ENCODE measurements around the gene PDE2A. TPM values are rescaled to one million over a fixed set of nuclear protein-coding genes. Genes with fewer than 3 reads are reported as not detected.

PDE2A gene
- total RNA-seq, 1 experiment from 2014 or later, result 0.24 TPM

DNA sequence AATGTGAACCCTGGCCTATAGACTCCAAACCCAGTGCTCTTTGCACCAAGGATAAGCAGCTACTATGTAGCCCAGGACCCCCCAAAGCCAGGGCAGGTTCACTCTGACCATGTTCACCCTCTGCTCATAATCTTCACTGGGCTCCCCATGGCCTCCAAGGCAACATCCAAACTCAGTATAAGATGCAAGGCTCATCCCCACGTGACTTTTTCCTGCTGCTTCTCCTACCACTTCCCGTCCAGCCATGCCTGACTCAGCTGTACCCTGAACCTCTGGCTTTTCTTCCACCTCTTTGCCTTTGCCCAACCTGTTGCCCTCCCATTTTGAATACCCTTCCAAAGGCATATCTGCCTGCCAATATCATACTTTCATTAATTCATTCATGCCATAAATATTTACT lies 27.8 kb downstream of the PDE2A start:
- H3K4me3 ChIP-seq, result no peak overlapping the region
- peaks cover 10% of the 10 kb centered on the region for H3K4me1 ChIP-seq
- H3K9me3 ChIP-seq (replicated peaks), result no peaks in the 10 kb centered on the region
- H3K27me3 ChIP-seq, result peaks cover 4% of the 10 kb centered on the region; the same call in 1 of the 2 replicates
- DNase-seq, result no peak
- H3K36me3 ChIP-seq, result no peaks in the 10 kb centered on the region
- H3K27ac ChIP-seq, result no peak overlapping the region

- Histone ChIP-seq H3K4me1 (peaks cover 10% of the 10 kb centered on the region), H3K9me3 (replicated peaks) (no peaks in the 10 kb centered on the region), H3K27ac (no peak overlapping the region), H3K36me3 (no peaks in the 10 kb centered on the region), H3K27me3 (peaks cover 8% of the 10 kb centered on the region; the same call in 1 of the 2 replicates), H3K4me3 (no peak overlapping the region)
- DNase-seq, result no peak
These were observed 28.2 kb downstream of the PDE2A start for GRCh38 chr11:72646024-72646423.

GRCh38 chr11:72643547-72643946 lies 30.7 kb downstream of the PDE2A start:
- peaks cover 11% of the 10 kb centered on the region; the same call in 1 of the 2 replicates for H3K27me3 ChIP-seq

DNA sequence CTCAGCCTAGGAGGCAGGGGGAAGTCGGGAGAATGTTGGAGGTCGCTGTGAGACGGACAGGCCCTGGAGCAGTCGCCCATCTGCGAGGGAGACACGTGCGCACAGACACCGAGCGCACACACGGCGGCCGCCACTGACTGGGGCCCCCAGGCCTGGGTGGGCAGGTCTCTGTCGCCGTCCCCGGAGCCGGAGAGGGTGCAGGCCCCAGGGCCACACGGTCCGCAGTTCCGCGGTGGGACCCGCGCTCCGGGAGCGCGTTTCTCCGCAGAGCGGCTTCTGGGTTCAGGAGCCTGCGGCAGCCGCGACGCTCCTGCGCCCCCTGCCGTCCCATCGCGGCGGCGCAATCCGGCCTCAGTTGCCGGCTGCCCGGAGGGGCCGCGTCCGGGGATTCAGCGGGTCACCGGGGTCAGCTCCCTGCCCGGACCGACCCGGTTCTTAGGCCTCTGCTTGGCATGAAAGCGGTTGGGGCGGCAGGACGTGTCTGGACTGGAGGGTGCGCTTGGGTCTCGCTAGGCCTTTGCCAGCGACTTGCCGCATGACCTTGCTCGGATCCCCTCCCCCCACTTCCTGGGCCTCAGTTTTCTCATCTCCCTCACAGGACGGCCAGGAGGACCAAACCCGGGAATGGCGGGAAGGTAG lies 31.2 kb downstream of the PDE2A start:
- H3K27me3 ChIP-seq, result peaks cover 11% of the 10 kb centered on the region; the same call in 1 of the 2 replicates
- no peaks in the 10 kb centered on the region for H3K36me3 ChIP-seq
- no peaks in the 10 kb centered on the region for H3K4me1 ChIP-seq
- no peak overlapping the region for H3K27ac ChIP-seq
- no peaks in the 10 kb centered on the region for H3K9me3 ChIP-seq (replicated peaks)
- H3K4me3 ChIP-seq, result peak overlapping the region; percentile 62
- DNase-seq, result peak; percentile 49 to 68

More at GRCh38 chr11:72643547-72643946, 30.7 kb downstream of the PDE2A start:
- Histone ChIP-seq H3K9me3 (replicated peaks) (no peaks in the 10 kb centered on the region), H3K4me1 (no peaks in the 10 kb centered on the region), H3K36me3 (no peaks in the 10 kb centered on the region), H3K4me3 (no peak overlapping the region), H3K27ac (no peak overlapping the region)
- DNase-seq, result no peak

- no peak overlapping the region for H3K27ac ChIP-seq
- DNase-seq, result peak in 1 of 2 experiments; percentile 28
- H3K4me3 ChIP-seq, result peak overlapping the region; percentile 62
- H3K27me3 ChIP-seq, result peaks cover 11% of the 10 kb centered on the region; the same call in 1 of the 2 replicates
- H3K36me3 ChIP-seq, result no peaks in the 10 kb centered on the region
- no peaks in the 10 kb centered on the region for H3K4me1 ChIP-seq
- H3K9me3 ChIP-seq (replicated peaks), result no peaks in the 10 kb centered on the region
These were observed 32.0 kb downstream of the PDE2A start for GRCh38 chr11:72642043-72642883.

GRCh38 chr11:72641522-72642042 lies 32.6 kb downstream of the PDE2A start:
- Histone ChIP-seq H3K27me3 (peaks cover 11% of the 10 kb centered on the region; the same call in 1 of the 2 replicates), H3K27ac (no peak overlapping the region), H3K36me3 (no peaks in the 10 kb centered on the region), H3K9me3 (replicated peaks) (no peaks in the 10 kb centered on the region), H3K4me3 (no peak overlapping the region), H3K4me1 (no peaks in the 10 kb centered on the region)
- no peak for DNase-seq

DNA sequence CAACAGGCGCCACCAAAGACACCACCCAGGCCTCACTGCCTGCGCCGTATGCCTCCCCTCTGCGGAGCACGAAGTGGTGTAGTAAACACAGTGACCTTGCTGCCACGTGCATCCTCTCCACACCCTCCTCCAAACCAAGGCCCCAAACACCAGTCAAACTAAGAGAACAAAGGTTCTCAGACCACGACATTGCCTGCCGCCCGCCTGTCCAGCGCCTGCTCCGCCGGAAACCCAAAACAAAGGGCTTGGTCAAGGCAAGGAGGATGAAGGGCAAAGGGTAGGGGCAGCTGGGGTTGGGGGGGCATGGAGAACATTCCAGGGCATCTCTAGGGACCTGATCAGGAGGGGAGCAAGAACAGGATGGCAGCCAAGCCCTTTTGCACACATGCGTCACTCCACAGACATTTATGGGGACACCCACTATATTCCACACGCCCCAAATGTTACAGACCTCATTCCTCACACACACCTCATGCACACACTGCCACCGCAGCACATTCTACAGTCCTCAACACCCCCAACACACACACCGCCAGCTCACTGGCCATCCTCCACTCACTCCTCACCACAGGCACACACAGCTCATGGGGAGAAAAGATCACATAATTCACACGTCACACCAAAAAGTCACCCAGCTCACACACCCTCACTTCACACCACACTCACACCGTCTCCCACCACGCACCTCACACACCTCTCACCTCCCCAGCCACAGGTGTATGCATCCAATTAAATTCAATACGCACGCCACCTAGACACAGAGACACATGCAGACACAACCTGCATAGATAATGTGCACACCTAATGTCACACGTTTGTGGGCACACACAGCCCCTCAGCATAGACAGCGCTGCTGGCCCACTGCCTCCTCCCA lies 34.5 kb downstream of the PDE2A start:
- no peaks in the 10 kb centered on the region for H3K36me3 ChIP-seq
- no peak overlapping the region for H3K27ac ChIP-seq
- peaks cover 11% of the 10 kb centered on the region; the same call in 1 of the 2 replicates for H3K27me3 ChIP-seq
- H3K4me1 ChIP-seq, result no peaks in the 10 kb centered on the region; the same call in 1 of the 2 replicates
- no peak for DNase-seq
- no peaks in the 10 kb centered on the region for H3K9me3 ChIP-seq (replicated peaks)
- no peak overlapping the region for H3K4me3 ChIP-seq

DNA sequence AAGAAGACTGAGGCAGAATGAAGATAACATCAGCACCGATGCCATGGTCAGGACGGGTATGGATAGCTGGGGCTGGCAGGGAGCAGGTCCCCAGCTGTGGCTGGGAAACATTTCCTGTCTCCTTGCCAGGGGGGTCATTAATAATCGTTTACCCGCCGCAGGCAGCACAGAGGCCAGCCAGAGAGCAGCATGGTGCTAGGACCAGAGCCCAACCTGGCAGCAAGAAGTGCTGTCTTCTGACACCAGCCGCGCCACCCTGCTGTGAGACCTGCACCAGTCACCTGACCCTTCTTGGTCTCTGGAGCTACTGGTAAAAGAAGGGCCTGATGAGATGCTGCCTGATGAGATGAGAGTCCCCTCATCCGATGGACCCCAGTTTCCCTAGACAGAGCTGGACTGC lies 36.3 kb downstream of the PDE2A start:
- DNase-seq, result no peak
- Histone ChIP-seq H3K27ac (no peak overlapping the region), H3K36me3 (no peaks in the 10 kb centered on the region), H3K9me3 (replicated peaks) (no peaks in the 10 kb centered on the region), H3K4me3 (no peak overlapping the region), H3K4me1 (peaks cover 15% of the 10 kb centered on the region), H3K27me3 (peaks cover 11% of the 10 kb centered on the region; the same call in 1 of the 2 replicates)

DNA sequence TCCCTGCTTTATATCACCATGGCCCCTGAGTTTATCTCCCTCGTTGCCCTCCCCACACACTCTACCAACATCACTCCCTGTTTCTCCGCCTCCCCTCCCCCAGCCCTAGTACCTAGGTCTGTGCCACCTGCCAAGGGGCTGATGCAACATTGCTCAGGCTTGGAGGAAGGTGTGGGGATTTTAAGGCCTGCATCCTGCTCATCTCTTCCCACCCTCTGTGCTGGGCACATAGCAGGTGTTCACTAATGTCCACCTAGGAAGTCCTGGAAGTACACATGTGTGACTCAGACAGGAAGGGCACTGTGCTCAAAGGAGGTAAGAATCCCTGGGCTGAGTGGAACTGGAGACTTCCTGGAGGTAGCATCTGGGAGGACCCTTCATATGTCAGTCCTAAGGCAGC lies 37.0 kb downstream of the PDE2A start:
- Histone ChIP-seq H3K4me1 (peaks cover 15% of the 10 kb centered on the region), H3K27me3 (peaks cover 11% of the 10 kb centered on the region; the same call in 1 of the 2 replicates)

DNA sequence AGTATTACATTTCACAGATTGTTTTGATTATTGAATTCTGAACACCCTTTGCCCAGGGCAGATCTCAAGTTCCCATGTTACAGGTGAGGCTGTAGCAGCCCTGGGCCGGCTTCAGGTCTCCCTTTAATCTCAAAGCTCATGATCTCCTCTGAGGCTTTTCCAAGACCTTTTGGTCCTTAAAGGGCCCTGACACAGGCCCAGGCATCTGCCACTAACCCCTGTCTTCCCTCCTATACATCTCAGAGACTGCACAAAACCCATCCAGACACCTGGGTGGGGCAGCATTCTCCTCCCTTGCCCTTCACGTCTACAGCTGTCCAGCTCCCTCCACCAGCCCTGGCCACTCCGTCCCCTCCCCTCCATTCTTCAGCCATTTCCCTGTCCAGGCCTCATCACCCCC lies 37.8 kb downstream of the PDE2A start:
- Histone ChIP-seq H3K4me3 (no peak overlapping the region), H3K27ac (no peak overlapping the region), H3K9me3 (replicated peaks) (no peaks in the 10 kb centered on the region), H3K4me1 (peaks cover 15% of the 10 kb centered on the region), H3K36me3 (no peaks in the 10 kb centered on the region), H3K27me3 (peaks cover 7% of the 10 kb centered on the region; the same call in 1 of the 2 replicates)
- DNase-seq, result no peak

More for the DNA sequence above, 37.0 kb downstream of the PDE2A start:
- H3K4me3 ChIP-seq, result no peak overlapping the region
- no peak overlapping the region for H3K27ac ChIP-seq
- DNase-seq, result no peak
- H3K36me3 ChIP-seq, result no peaks in the 10 kb centered on the region
- H3K9me3 ChIP-seq (replicated peaks), result no peaks in the 10 kb centered on the region

- Histone ChIP-seq H3K4me3 (no peak overlapping the region), H3K27ac (no peak overlapping the region), H3K36me3 (no peaks in the 10 kb centered on the region), H3K27me3 (peaks cover 2% of the 10 kb centered on the region; the same call in 1 of the 2 replicates), H3K4me1 (peaks cover 15% of the 10 kb centered on the region), H3K9me3 (replicated peaks) (no peaks in the 10 kb centered on the region)
- DNase-seq, result no peak
These were observed 38.3 kb downstream of the PDE2A start for GRCh38 chr11:72635933-72636332.

DNA sequence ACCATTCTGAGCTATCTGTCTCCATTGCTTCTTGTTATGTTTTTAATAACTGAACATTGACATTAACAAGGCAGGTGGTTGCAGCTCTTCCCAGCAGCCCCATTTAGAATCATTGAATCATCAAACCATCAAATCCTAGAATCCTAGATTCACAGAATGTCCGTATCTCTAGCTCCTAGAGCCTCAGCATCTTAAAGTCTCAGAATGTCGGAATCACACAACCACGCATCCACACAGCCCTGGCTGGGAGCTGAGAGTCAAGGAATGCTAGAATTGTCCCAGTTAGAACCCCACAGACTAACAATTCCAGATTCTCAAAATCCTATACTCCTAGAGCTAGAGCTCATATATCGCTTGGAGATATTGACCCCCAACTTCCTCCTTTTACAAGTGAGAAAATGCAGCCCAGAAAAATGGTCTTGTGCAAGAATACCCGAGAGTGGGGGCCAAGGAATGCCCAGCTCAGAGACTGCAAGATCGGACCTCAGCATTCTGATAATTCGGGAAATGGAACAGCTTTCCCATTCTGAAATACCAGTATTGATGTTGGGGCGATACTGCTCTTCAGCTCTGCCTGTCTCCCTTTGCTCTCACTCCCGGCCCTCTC lies 38.8 kb downstream of the PDE2A start:
- Histone ChIP-seq H3K27me3 (no peaks in the 10 kb centered on the region; the same call in 1 of the 2 replicates), H3K4me1 (peaks cover 15% of the 10 kb centered on the region), H3K9me3 (replicated peaks) (no peaks in the 10 kb centered on the region), H3K36me3 (no peaks in the 10 kb centered on the region), H3K4me3 (no peak overlapping the region), H3K27ac (no peak overlapping the region)
- DNase-seq, result no peak

GRCh38 chr11:72634472-72635095 lies 39.6 kb downstream of the PDE2A start:
- no peak overlapping the region for H3K27ac ChIP-seq
- peaks cover 19% of the 10 kb centered on the region for H3K4me1 ChIP-seq
- no peak for DNase-seq
- no peaks in the 10 kb centered on the region for H3K9me3 ChIP-seq (replicated peaks)
- H3K36me3 ChIP-seq, result no peaks in the 10 kb centered on the region
- H3K4me3 ChIP-seq, result no peak overlapping the region
- no peaks in the 10 kb centered on the region; the same call in 1 of the 2 replicates for H3K27me3 ChIP-seq

All from SJCRH30 (cell line).